Activated CD8-positive, alpha-beta memory T cell treated with anti-CD3 and anti-CD28 coated beads, Interleukin-2, amount 10 ng/mL, durations not matched to agents 7 days and 5 days (primary cell): Measurements from ENCODE around the gene PIK3R6. TPM values are rescaled to one million over a fixed set of nuclear protein-coding genes. Genes with fewer than 3 reads are reported as not detected.

Experiments used
- ATAC-seq: fragments of 150-1000 bp; cut with Tn5 transposase; one replicate; pipeline ENCODE4 v1.10.0; 2021; ENCODE audit warnings: moderate library complexity
- CTCF ChIA-PET: fragments of 350-600 bp; sonication (Branson Sonifier 250); formaldehyde crosslinking; loops from one replicate; lab custom pipeline; 2021; ENCODE audit warnings: antibody characterized with exemption; lab: Charles Lee
- DNase-seq: peaks from one replicate; pipeline ENCODE4 v3.0.0-alpha.2; 2020
- H3K27ac Mint-ChIP-seq: one replicate; pipeline ENCODE4 v1.8.0; 2021; ENCODE audit warnings: mild to moderate bottlenecking, mixed read lengths
- H3K27me3 Mint-ChIP-seq: one replicate; pipeline ENCODE4 v1.8.0; 2021; ENCODE audit warnings: mixed read lengths
- H3K36me3 Mint-ChIP-seq: one replicate; pipeline ENCODE4 v1.8.0; 2021; ENCODE audit warnings: mild to moderate bottlenecking, mixed read lengths
- H3K4me1 Mint-ChIP-seq: one replicate; pipeline ENCODE4 v1.8.0; 2021; ENCODE audit warnings: mixed read lengths
- H3K4me3 Mint-ChIP-seq: one replicate; pipeline ENCODE4 v1.8.0; 2021; ENCODE audit warnings: mild to moderate bottlenecking, moderate library complexity, mixed read lengths
- H3K9me3 Mint-ChIP-seq: one replicate; pipeline ENCODE4 v1.8.0; 2022; ENCODE audit warnings: low read depth, mixed read lengths
- total RNA-seq, 2 experiments: library from RNA; stranded (reverse); gene quantifications; one replicate each; pipeline ENCODE4 v1.2.3, GENCODE V29; 2021

PIK3R6 gene
- total RNA-seq, 2 experiments from 2014 or later = 1.3 to 4.9 TPM

GRCh38 chr17:8831234-8831849 is 36.1 kb downstream of the PIK3R6 start:
- no peaks in the 10 kb centered on the region for H3K9me3 Mint-ChIP-seq
- no peaks in the 10 kb centered on the region for H3K27me3 Mint-ChIP-seq
- H3K4me3 Mint-ChIP-seq = no peak overlapping the region
- H3K4me1 Mint-ChIP-seq = no peaks in the 10 kb centered on the region
- DNase-seq (peak; percentile 19), ATAC-seq (no peak)
- no peak overlapping the region for H3K27ac Mint-ChIP-seq
- peaks cover 2% of the 10 kb centered on the region for H3K36me3 Mint-ChIP-seq
- CTCF ChIA-PET = interaction anchor here (1.1 to 1.3 kb wide), 2 partner anchors 18 to 46 kb away, joined by 3 to 5 read pairs; no protein-coding TSS in a partner anchor

GRCh38 chr17:8830141-8830540 is 37.3 kb downstream of the PIK3R6 start:
- peaks cover 2% of the 10 kb centered on the region for H3K36me3 Mint-ChIP-seq
- no peaks in the 10 kb centered on the region for H3K4me1 Mint-ChIP-seq
- H3K4me3 Mint-ChIP-seq = no peak overlapping the region
- peak; percentile 16 for DNase-seq
- CTCF ChIA-PET = interaction anchor here (1.3 kb wide), 1 partner anchor 19 kb away, joined by 5 read pairs; no protein-coding TSS in a partner anchor
- H3K27ac Mint-ChIP-seq = no peak overlapping the region
- peaks cover 2% of the 10 kb centered on the region for H3K9me3 Mint-ChIP-seq
- no peak for ATAC-seq
- no peaks in the 10 kb centered on the region for H3K27me3 Mint-ChIP-seq

- Mint-ChIP-seq H3K4me1 (no peaks in the 10 kb centered on the region), H3K9me3 (peaks cover 5% of the 10 kb centered on the region), H3K27ac (no peak overlapping the region), H3K27me3 (no peaks in the 10 kb centered on the region), H3K4me3 (no peak overlapping the region), H3K36me3 (peaks cover 2% of the 10 kb centered on the region)
- DNase-seq = peak; percentile 34
- no peak for ATAC-seq
- CTCF ChIA-PET = no interaction called here
Observed at GRCh38 chr17:8829036-8829941, 38.2 kb downstream of the PIK3R6 start.

- CTCF ChIA-PET = no interaction called here
- DNase-seq (no peak), ATAC-seq (no peak)
- Mint-ChIP-seq H3K27me3 (no peaks in the 10 kb centered on the region), H3K36me3 (no peaks in the 10 kb centered on the region), H3K27ac (no peak overlapping the region), H3K9me3 (peaks cover 5% of the 10 kb centered on the region), H3K4me3 (no peak overlapping the region), H3K4me1 (no peaks in the 10 kb centered on the region)
Observed at GRCh38 chr17:8828517-8828875, 39.0 kb downstream of the PIK3R6 start.

- no peaks in the 10 kb centered on the region for H3K36me3 Mint-ChIP-seq
- H3K27me3 Mint-ChIP-seq = no peaks in the 10 kb centered on the region
- DNase-seq (peak; percentile 33), ATAC-seq (no peak)
- CTCF ChIA-PET = no interaction called here
- no peak overlapping the region for H3K4me3 Mint-ChIP-seq
- no peak overlapping the region for H3K27ac Mint-ChIP-seq
- H3K9me3 Mint-ChIP-seq = peaks cover 5% of the 10 kb centered on the region
- no peaks in the 10 kb centered on the region for H3K4me1 Mint-ChIP-seq
Observed at GRCh38 chr17:8826808-8827435, 40.6 kb downstream of the PIK3R6 start.

- no peaks in the 10 kb centered on the region for H3K27me3 Mint-ChIP-seq
- peaks cover 5% of the 10 kb centered on the region for H3K9me3 Mint-ChIP-seq
- no peak overlapping the region for H3K27ac Mint-ChIP-seq
- H3K4me3 Mint-ChIP-seq = no peak overlapping the region
- no peaks in the 10 kb centered on the region for H3K36me3 Mint-ChIP-seq
- H3K4me1 Mint-ChIP-seq = no peaks in the 10 kb centered on the region
- DNase-seq (peak; percentile 14), ATAC-seq (no peak)
- CTCF ChIA-PET = no interaction called here
Observed at GRCh38 chr17:8825802-8826201, 41.7 kb downstream of the PIK3R6 start.

GRCh38 chr17:8823279-8823678 is 44.2 kb downstream of the PIK3R6 start:
- peaks cover 5% of the 10 kb centered on the region for H3K9me3 Mint-ChIP-seq
- H3K4me3 Mint-ChIP-seq = no peak overlapping the region
- CTCF ChIA-PET = no interaction called here
- DNase-seq (peak; percentile 19), ATAC-seq (no peak)
- H3K27me3 Mint-ChIP-seq = no peaks in the 10 kb centered on the region
- no peaks in the 10 kb centered on the region for H3K4me1 Mint-ChIP-seq
- no peaks in the 10 kb centered on the region for H3K36me3 Mint-ChIP-seq
- H3K27ac Mint-ChIP-seq = no peak overlapping the region

- Mint-ChIP-seq H3K4me3 (no peak overlapping the region), H3K9me3 (peaks cover 5% of the 10 kb centered on the region), H3K27ac (no peak overlapping the region), H3K27me3 (peaks cover 5% of the 10 kb centered on the region), H3K4me1 (no peaks in the 10 kb centered on the region), H3K36me3 (no peaks in the 10 kb centered on the region)
- CTCF ChIA-PET = interaction anchor here (0.9 kb wide), 1 partner anchor 10 kb away, joined by 3 read pairs; no protein-coding TSS in a partner anchor
- ATAC-seq (no peak), DNase-seq (peak; percentile 15)
Observed at GRCh38 chr17:8822401-8823035, 45.0 kb downstream of the PIK3R6 start.

GRCh38 chr17:8821446-8822105 is 45.9 kb downstream of the PIK3R6 start:
- H3K4me3 Mint-ChIP-seq = no peak overlapping the region

GRCh38 chr17:8820311-8821010 is 47.0 kb downstream of the PIK3R6 start:
- CTCF ChIA-PET = interaction anchor here (0.7 kb wide), 1 partner anchor 13 kb away, joined by 4 read pairs; no protein-coding TSS in a partner anchor

More at GRCh38 chr17:8821446-8822105, 45.9 kb downstream of the PIK3R6 start:
- DNase-seq (peak; percentile 11), ATAC-seq (no peak)
- Mint-ChIP-seq H3K9me3 (peaks cover 5% of the 10 kb centered on the region), H3K27ac (no peak overlapping the region), H3K4me1 (no peaks in the 10 kb centered on the region), H3K36me3 (no peaks in the 10 kb centered on the region), H3K27me3 (peaks cover 5% of the 10 kb centered on the region)
- CTCF ChIA-PET = interaction anchor here (0.9 kb wide), 1 partner anchor 9 kb away, joined by 3 read pairs; no protein-coding TSS in a partner anchor

GRCh38 chr17:8818654-8819330 is 48.7 kb downstream of the PIK3R6 start:
- no peak for ATAC-seq
- H3K4me3 Mint-ChIP-seq = no peak overlapping the region
- H3K27ac Mint-ChIP-seq = no peak overlapping the region
- no peaks in the 10 kb centered on the region for H3K9me3 Mint-ChIP-seq
- peaks cover 21% of the 10 kb centered on the region for H3K27me3 Mint-ChIP-seq
- no peaks in the 10 kb centered on the region for H3K4me1 Mint-ChIP-seq
- CTCF ChIA-PET = no interaction called here
- peaks cover 3% of the 10 kb centered on the region for H3K36me3 Mint-ChIP-seq
- DNase-seq = peak; percentile 22

More at GRCh38 chr17:8820311-8821010, 47.0 kb downstream of the PIK3R6 start:
- no peaks in the 10 kb centered on the region for H3K4me1 Mint-ChIP-seq
- no peaks in the 10 kb centered on the region for H3K36me3 Mint-ChIP-seq
- no peak overlapping the region for H3K27ac Mint-ChIP-seq
- DNase-seq = peak; percentile 8
- ATAC-seq = no peak
- H3K9me3 Mint-ChIP-seq = peaks cover 5% of the 10 kb centered on the region
- H3K27me3 Mint-ChIP-seq = peaks cover 8% of the 10 kb centered on the region
- H3K4me3 Mint-ChIP-seq = no peak overlapping the region

GRCh38 chr17:8818047-8818446 is 49.4 kb downstream of the PIK3R6 start:
- no peak overlapping the region for H3K27ac Mint-ChIP-seq
- H3K9me3 Mint-ChIP-seq = no peaks in the 10 kb centered on the region
- ATAC-seq (no peak), DNase-seq (peak; percentile 38)
- peaks cover 6% of the 10 kb centered on the region for H3K36me3 Mint-ChIP-seq
- H3K4me3 Mint-ChIP-seq = no peak overlapping the region
- peaks cover 26% of the 10 kb centered on the region for H3K27me3 Mint-ChIP-seq
- CTCF ChIA-PET = no interaction called here
- H3K4me1 Mint-ChIP-seq = no peaks in the 10 kb centered on the region
